Measurements from ENCODE around the gene VARS2.
A peak's percentile ranks its signal among the peaks of the same experiment; 100 is the strongest.

Gene VARS2

DNA sequence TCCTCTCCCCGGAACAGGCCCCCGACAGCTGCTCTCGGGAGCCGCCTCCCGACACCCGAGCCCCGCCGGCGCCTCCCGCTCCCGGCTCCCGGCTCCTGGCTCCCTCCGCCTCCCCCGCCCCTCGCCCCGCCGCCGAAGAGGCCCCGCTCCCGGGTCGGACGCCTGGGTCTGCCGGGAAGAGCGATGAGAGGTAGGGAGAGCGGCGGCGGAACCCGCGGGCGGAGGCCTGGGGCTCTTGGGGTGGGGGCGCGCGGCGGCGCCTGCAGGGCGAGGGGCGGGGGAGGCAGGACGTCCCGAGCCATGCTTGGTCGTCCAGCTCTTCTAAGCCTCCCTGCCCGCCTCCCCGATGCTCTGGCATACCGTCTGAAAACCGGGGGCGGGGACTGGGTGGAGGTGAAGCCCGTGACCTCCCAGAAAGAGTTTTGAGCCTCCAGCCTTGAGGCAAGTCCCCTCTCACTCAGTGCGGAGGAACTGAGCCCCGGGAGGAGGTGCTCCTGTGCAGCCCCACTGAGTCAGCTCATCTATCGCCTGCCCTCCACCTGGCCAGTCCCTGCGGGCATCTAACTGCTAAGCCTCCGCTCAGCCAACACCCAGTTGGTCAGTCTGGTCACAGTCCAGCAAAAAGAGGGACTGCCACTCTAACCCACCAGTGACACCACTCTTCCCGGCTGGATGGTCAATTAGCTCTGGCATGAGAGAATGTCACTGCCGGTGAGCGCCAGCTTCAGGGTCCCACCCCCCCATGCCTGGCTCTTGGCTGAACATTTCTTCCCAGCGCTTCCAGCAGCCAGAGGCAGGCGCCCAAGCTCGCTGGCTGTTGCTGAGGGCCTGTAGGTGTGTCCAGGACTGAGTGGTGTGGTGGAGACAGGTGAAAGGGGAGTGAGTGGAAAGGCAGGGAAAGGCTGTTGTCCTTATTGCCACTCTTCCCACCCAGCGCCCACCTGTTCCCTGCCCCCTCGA, 29.2 kb upstream of the VARS2 start:
- peak; percentile 34 for DNase-seq

DNA sequence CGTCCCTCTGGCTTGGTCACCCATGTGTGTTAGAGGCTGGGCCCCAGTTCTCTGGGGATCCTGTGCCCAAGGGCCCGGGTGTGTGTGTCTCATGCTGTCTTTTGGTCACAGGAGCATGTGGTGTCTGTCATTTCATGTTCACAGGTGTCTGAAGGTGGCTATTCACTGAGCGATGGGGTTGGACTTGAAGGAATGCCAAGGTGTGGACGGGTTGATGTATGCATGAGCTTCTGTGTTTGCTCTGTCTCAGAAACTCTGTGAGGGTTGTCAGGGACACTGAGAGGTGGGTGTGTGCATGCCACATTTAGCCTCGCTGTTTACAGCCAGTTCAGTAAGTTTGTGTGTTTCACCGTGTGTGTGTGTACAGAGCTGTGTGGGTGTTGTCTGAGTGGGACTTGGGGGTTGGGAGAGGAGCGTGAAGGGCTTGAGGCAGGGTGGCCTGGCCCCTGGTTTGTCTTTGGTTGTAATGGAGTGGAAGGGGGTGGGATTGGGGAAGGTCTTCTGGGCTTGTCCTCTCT, 28.5 kb upstream of the VARS2 start:
- peak; percentile 61 for DNase-seq

DNA sequence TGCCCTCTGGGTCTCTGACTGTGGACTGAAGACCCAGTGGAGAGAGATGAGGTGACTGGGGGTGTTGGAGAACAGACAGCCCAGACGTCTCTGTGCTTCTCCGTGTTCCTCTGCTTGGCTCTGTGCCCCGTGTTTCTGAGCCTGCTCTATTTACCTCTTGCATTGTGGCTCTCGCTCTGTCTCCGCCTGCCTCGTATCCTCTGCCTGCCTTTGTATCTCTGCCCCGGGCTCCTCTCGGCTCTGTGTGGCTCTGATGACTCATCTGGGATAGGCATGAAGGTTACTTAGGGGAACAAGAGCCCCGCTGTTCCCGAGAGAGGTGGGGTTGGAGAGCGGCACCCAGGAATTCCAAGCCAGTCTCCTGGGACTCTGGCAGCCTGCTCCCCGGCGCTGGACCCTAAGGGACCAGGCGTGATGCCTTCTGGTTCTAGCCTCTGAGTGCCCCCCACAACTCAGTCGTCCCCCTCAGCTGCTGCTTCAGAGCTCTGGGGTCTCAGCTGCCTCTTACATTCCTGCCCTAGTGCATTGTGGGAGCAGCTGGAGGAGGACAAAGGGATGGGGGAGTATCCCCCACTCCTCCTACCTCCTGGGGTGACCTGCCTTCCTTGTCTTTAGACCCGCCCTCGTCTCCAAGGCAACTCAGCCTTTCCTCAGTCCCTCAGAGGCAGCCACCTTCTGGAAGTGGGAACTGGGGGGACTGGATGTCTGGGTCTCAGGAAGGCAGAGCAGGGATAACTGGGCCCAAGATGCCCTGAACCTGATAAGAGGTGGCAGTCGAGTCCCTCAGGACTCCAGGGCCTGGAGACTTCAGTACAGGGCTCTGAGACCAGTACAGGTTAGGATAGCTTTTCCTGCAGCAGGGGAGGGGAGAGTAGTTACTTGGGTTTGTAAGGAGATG, 27.8 kb upstream of the VARS2 start:
- DNase-seq: peak; percentile 48

DNA sequence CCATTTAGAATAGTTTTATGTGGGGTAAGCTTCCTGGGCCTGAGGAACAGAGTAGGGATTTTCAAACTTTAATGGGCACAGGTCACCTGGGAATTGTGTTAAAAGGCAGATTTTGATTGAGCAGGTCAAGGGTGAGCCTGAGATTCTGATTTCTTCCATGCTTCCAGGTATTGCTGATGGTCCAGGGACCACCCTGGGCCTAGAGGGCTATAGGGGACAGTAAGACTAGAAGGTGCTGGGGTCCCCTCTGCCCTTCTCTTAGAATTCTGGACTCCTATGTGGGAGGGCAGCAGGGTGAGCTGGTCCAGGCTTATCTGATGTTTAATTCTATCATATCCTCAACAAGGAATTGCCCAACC, 27.2 kb upstream of the VARS2 start:
- no peak for DNase-seq

DNA sequence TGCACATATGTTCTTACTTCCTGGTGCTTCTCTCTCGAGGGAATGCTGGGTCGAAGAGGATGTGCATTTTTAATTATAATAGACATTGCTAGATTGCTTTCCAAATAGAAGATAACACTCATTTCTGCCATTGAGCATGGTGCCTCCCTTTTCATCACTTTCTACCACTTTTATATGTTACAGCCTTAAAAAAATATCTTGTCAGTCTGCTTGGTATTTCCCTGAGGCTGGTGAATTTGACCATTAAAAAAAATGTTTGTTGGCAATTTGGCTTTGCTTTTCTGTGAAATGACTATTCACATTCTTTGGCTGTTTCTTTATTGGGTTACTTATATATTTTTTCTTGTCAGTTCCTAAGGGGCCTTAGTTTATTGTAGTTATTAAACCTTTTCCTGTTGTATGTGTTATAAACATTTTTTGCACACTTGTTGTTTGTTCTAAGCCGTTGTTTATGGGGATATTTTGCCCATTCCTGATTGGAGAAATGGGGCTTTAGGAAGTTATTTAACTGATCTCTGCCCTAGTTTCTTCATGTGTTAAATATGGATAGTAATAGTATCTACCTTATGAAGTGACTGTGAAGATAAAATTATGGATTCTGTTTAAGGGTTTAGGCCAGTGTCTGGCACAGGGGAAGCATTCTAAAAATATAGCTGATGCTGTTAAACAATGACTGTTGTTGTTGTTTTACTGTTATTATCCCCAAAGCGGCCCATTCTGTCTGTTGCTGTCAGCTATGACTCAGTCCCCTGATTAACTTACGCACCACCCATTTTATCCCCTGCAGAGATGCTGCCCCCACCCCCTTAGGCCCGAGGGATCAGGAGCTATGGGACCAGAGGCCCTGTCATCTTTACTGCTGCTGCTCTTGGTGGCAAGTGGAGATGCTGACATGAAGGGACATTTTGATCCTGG, 25.9 kb upstream of the VARS2 start:
- no peak for DNase-seq

DNA sequence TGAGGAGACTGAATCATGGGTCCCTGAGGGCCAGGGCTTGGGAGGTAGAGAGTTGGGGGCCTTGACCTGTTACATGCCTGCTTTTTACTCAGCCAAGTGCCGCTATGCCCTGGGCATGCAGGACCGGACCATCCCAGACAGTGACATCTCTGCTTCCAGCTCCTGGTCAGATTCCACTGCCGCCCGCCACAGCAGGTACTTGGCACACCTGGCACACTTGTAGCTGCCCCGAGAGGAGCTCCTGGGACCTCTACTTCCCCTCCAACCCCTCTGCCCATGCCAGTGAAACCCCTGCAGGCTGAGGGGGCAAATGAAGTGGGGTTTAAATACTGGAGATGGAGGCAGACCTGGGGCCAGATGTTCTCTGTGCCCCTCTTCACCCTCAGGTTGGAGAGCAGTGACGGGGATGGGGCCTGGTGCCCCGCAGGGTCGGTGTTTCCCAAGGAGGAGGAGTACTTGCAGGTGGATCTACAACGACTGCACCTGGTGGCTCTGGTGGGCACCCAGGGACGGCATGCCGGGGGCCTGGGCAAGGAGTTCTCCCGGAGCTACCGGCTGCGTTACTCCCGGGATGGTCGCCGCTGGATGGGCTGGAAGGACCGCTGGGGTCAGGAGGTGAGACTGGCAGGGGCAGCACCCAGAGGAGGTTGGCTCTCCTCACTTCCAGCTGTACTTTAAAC, 25.1 kb upstream of the VARS2 start:
- DNase-seq: no peak

DNA sequence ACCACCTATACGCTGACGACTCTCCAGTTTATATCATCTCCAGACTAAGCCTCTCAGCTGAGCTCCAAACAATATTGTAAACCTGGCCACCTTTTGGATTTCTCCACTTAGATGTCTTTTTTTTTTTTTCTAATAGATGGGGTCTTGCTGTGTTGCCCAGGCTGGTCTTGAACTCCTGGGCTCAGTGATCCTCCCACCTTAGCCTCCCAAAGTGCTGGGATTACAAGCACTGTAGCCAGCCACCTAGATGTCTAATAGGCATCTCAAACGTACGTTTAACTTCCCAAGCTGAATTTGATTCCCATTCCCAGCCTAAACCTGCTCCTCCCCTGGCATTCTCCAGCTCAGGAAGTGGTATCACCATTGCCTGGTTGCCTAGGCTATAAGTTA, 24.5 kb upstream of the VARS2 start:
- DNase-seq: no peak

DNA sequence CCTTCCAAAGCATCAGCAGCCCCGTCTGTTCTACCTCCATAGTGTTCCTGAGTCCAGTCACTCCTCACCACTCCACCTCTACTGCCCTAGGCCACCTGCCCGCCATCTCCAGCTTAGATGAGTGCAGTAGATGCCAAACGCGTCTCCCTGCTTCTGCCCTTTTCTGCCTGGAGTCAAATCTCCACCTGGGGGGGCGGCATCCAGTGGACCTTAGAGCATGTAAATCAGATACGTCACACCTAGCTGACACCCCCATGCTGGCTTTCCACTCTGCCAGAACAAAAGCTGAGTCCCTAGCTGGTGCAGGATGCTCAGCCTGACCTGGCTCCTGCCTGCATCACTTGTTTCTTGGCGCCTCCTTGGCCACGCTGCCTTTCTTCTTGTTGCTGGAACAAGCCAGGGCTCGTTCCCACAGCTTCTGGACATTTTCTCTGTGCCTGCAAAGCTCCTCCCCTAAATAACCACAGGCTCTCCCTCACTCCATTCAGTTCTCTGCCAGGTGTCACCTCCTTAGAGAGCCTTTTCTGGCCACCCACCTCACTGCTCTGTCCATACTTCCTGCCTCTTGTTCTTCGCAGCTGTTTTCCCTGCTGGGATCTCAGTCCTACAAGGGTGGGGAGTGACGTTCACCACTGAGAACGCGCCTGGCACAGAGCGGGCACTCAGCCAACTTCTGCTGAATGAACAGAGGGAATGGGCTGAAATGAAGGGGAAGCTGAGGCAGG, 24.0 kb upstream of the VARS2 start:
- peak; percentile 44 for DNase-seq

DNA sequence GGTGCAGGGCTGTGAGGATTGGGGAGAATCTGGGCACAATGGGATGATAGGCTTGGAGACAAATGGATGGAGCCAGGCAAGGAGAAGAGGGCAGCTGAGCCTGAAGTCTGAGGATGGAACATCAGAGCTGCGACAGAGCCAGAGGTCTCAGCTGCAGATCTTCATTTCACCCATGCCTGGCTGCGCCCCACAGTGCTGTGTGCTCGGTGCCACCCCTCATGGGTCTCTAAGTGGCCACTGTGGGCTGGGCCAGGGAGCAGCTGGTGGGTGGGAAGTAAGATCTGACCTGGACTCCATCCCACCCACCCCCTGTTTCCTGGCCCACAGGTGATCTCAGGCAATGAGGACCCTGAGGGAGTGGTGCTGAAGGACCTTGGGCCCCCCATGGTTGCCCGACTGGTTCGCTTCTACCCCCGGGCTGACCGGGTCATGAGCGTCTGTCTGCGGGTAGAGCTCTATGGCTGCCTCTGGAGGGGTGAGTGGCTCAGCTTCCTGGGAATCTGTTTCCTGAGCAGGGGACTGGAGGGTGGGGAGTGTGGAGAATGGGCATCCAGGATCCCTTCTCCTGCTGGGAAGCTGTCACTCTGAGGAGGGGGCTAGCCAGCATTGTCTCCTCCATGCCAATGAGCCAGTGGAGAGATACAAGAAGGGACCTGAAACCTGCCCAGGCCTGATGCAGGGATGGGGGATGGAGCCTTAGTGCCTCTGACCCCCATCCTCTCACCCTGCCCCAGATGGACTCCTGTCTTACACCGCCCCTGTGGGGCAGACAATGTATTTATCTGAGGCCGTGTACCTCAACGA, 23.2 kb upstream of the VARS2 start:
- DNase-seq: no peak

DNA sequence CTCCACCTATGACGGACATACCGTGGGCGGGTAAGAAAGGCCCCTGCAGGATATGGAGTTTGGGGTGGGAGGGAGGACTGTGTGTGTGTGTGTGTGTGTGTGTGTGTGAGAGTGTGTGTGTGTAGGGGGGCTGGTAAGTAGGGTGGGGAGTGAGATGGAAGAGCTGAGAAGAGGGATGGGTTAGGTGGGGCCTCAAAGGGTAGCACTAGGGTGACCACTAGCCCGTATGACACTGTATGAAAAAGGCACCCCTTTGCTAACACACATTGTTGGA, 22.7 kb upstream of the VARS2 start:
- no peak for DNase-seq

DNA sequence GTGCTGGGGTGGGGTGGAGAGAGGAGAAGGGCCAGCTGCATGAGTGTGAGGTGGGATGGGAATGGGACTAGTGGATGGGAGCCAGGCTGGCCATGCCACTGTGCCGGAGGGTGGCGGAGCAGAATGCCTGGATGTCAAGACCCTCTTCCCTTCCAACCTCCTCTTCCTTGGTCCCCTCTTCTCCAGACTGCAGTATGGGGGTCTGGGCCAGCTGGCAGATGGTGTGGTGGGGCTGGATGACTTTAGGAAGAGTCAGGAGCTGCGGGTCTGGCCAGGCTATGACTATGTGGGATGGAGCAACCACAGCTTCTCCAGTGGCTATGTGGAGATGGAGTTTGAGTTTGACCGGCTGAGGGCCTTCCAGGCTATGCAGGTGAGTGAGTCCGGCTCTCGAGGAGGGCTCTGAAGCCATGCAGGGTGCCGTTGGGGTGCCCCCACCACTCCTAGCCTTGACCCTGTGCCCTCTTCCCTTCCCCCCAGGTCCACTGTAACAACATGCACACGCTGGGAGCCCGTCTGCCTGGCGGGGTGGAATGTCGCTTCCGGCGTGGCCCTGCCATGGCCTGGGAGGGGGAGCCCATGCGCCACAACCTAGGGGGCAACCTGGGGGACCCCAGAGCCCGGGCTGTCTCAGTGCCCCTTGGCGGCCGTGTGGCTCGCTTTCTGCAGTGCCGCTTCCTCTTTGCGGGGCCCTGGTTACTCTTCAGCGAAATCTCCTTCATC, 22.1 kb upstream of the VARS2 start:
- DNase-seq: no peak

DNA sequence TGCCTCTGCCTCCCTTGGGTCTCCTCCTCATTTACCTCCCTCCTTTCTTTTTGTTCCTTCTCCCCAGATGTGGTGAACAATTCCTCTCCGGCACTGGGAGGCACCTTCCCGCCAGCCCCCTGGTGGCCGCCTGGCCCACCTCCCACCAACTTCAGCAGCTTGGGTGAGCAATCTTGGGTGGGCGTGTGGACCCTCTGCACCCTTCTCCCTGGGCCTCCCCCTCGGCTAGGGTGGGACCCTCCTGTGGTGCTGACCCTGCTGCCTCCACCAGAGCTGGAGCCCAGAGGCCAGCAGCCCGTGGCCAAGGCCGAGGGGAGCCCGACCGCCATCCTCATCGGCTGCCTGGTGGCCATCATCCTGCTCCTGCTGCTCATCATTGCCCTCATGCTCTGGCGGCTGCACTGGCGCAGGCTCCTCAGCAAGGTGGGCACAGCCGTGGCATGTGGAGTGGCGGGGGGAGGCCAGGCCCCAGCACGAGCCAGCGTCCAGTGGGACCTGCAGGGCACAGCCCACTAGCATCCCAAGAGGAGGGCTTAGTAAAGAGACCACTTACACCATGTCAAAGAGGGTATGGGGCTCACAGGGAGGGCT, 20.9 kb upstream of the VARS2 start:
- DNase-seq: no peak

DNA sequence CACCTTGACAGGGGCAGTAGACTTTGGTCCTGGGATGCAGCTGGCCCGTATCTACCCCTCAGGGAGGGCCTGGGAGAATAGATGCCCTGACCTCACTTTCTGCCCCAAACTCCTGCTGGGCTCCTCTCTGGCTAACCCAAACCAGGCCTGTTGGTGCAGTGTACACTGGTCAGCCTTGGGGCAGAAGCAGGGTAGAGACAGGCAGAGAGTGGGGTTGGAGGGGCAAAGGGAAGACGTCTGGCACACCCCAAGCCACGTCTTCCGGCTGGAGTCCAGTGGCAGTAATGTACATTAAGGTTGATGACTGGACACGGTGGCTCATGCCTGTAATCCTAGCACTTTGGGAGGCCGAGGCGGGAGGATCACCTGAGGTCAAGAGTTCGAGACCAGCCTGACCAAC, 20.4 kb upstream of the VARS2 start:
- DNase-seq: no peak

DNA sequence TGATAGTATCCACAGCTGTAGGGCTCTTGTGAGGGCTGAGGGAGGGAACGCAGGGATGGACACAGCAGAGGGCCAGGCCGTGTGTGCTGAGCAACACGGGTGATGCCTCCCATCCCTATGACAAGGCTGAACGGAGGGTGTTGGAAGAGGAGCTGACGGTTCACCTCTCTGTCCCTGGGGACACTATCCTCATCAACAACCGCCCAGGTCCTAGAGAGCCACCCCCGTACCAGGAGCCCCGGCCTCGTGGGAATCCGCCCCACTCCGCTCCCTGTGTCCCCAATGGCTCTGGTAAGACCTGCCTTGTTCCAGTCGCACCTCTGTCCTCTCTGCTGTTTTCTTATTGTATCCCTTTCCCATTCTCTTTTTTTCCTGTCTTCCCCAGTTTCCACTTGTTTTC, 19.7 kb upstream of the VARS2 start:
- no peak for DNase-seq

DNA sequence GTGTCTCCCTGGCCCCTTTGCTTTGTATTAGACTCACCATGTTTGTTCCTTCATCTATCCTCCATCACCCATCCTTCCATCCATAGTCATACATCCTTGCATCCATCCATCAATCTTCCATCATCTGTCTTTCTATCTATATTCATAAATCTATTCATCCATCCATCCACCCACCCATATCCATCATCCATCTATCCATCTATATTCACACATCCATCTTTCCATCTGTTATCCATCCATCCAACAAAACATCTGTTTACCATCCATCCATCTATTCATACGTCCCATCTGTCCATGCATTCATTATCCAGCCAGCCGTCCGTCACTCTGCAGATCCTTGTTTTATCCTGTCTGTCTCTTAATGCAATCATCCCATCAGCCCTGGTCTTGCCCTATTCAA, 19.1 kb upstream of the VARS2 start:
- no peak for DNase-seq

DNA sequence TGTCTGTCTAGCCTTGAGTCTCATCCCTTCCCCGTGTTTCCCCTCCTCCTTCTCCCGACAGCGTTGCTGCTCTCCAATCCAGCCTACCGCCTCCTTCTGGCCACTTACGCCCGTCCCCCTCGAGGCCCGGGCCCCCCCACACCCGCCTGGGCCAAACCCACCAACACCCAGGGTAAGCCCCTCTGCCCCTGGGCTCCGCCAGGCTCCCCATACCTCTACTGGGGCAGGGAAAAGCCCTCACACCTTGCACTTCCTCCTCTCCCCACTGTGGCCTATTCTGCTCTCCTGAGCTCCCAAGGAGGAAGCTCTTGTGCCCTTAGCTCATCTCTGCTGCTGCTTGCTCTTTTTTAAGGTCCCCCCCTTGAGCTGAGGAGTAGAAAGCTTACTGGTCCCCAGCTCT, 18.7 kb upstream of the VARS2 start:
- DNase-seq: no peak

DNA sequence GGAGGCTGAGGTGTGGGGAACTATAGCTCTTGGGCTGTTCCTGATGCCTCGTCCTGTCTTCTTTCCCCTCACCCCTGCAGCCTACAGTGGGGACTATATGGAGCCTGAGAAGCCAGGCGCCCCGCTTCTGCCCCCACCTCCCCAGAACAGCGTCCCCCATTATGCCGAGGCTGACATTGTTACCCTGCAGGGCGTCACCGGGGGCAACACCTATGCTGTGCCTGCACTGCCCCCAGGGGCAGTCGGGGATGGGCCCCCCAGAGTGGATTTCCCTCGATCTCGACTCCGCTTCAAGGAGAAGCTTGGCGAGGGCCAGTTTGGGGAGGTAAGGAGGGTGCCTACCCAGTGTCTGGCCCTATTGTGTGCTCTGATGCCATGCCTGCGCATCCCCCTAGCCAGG, 17.5 kb upstream of the VARS2 start:
- DNase-seq: no peak

DNA sequence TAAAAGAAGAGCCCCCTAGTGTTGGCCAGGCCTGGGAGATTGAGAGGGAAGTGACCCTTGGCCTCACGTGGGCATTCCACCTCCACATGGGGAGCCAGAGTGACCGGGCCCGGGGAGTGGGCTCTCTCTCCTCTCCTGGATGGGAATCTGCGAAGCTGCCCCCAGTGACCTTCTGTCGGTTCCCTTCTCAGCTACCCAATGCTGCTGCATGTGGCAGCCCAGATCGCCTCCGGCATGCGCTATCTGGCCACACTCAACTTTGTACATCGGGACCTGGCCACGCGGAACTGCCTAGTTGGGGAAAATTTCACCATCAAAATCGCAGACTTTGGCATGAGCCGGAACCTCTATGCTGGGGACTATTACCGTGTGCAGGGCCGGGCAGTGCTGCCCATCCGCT, 16.2 kb upstream of the VARS2 start:
- no peak for DNase-seq

DNA sequence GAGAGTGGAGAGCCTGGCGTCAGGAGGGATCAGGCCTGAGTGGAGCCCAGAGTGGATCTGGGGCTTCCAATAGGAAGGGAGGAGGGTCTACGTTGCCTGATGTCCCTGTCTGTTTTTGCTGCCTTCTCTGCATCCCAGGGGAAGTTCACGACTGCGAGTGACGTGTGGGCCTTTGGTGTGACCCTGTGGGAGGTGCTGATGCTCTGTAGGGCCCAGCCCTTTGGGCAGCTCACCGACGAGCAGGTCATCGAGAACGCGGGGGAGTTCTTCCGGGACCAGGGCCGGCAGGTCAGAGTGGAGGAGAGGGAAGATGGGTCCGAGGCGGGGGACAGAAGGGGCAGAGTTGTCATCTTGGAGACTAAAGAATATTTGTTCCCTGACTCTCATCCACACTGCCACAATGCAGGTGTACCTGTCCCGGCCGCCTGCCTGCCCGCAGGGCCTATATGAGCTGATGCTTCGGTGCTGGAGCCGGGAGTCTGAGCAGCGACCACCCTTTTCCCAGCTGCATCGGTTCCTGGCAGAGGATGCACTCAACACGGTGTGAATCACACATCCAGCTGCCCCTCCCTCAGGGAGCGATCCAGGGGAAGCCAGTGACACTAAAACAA, 15.2 kb upstream of the VARS2 start:
- no peak for DNase-seq
